VCaP (cell line): ENCODE data around the gene AXIN1.

Source experiments
- H3K27ac ChIP-seq: fragments of 450-650 bp; 2 replicates; pipeline ENCODE4 v1.5.1; 2017
- CTCF ChIP-seq: fragments of 450-650 bp; conservative IDR thresholded peaks from 2 replicates; pipeline ENCODE4 v1.5.1; 2017; ENCODE audit warnings: mild to moderate bottlenecking, moderate library complexity

AXIN1 gene

DNA sequence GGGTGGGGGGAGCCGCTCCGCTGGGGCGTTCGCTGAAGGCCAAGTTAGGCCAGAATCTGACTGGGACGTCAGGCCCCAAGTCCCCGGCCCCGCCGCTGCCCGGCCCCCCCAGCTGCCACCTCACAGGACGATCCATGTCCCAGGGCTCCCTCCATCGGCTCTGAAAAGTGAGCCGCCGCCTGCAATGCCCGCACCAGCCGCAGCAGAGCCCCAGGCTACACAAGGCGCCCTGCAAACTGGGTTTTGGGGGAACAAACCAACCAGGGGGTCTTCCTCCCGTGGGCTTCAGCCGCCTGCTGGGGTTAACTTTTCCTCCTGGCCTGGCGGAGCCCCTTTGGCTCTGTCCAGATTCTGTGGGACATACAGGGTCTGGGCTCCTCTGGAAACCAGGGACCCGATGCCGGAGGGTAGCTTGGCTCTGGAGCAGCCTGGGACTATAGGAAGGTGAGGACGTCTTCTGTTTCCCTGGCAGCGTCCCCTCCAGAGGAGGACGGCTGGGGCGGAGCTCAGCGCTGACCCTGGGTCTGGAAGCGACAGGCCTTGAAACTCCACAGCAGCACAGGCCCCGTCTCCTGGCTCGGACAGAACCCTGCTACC lies 45.3 kb upstream of the AXIN1 start:
- TF ChIP-seq CTCF = peak; percentile 29; the same call in 1 of the 2 replicates
- H3K27ac ChIP-seq = peak overlapping the region; percentile 24; the same call in 1 of the 2 replicates

DNA sequence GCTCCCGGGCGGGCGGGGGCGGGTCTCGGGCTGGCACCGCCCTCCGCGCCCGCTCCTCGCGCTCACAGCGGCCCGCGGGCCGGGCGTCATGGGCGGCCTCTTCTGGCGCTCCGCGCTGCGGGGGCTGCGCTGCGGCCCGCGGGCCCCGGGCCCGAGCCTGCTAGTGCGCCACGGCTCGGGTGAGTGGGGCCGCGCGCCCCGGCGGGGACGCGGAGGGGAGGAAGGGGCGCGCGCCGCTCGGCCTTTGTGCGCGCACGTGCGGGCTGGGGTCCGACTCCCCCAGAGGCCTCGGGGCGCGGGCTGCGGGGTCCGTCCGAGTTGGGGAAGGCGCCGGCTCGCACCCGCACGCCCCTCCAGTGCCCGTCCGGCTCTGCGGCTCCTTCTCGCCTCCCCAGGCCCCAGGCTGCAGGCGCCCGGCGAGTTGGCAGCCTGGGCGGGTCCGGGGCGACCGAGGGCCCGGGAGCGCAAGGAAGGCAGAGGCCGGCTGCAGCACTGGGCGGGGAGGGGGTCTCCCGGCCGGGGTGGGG lies 44.7 kb upstream of the AXIN1 start, which contains the start of gene NME4:
Gene NME4 (plus strand): TSS at position 65 of the 527 bp plus-strand sequence. CDS start 24 bp downstream, at position 89.
- peak within 1 kb of the TSS; percentile 82 for H3K27ac ChIP-seq
- no peak for TF ChIP-seq CTCF

DNA sequence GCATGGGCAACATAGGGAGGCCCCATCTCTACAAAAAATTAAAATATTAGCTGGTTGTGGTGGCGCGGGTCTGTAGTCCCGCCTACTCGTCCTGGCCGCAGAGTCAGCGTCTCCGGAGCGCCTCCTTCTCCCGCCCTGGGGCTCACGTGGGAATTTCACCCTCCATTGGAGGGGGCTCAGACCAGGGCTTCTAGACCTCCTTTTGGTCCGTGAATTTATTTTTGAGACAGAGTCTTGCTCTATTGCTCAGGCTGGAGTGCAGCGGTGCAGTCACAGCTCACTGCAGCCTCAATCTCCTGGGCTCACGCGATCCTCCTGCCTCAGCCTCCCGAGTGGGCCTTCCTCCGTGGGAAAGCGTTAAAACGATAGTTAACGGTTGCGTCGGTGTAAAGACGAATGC lies 44.1 kb upstream of the AXIN1 start:
- H3K27ac ChIP-seq = peak overlapping the region; percentile 82
- no peak for TF ChIP-seq CTCF

GRCh38 chr16:396199-396598 lies 43.7 kb upstream of the AXIN1 start:
- TF ChIP-seq CTCF = no peak
- H3K27ac ChIP-seq = peak overlapping the region; percentile 82

GRCh38 chr16:392450-393030 lies 40.0 kb upstream of the AXIN1 start:
- no peak overlapping the region for H3K27ac ChIP-seq
- TF ChIP-seq CTCF = no peak

DNA sequence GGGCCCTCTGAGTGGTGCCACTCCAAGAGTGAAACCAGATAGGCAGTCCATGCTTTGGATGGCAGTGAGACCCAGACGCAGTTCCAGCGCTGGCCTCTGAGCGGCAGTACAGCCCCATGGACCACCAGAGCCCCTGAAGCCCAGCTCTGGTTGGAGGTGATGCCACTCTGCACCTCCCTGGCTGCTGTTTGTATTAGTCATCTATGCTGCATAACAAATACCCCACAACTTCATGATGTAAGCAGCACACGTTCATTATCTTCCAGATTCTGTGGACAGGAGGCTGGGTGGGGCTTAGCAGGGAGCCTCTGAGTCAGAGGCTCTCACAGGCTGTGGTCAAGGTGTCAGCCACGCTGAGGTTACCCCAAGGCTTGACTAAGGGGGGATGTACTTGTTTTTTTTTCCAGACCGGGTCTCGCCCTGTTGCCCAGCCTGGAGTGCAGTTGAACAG lies 39.4 kb upstream of the AXIN1 start:
- no peak overlapping the region for H3K27ac ChIP-seq
- peak; percentile 67 for TF ChIP-seq CTCF

GRCh38 chr16:389352-389751 lies 36.8 kb upstream of the AXIN1 start:
- TF ChIP-seq CTCF = no peak
- peak overlapping the region; percentile 90 for H3K27ac ChIP-seq
